HUDEP-2 (cell line): ENCODE measurements around the gene PHC3.
"Not testable (repeated sequence)": the region's sequence is repeated elsewhere in the genome, so short reads cannot be mapped to it uniquely, and the experiment has no call there.

Experiments
- DNase-seq, 76 experiments: peaks; one replicate each; lab custom pipeline; 2025; ENCODE audit not compliant: unreplicated experiment in 76 of 76; lab: John Stamatoyannopoulos, UW

Gene PHC3, protein sequence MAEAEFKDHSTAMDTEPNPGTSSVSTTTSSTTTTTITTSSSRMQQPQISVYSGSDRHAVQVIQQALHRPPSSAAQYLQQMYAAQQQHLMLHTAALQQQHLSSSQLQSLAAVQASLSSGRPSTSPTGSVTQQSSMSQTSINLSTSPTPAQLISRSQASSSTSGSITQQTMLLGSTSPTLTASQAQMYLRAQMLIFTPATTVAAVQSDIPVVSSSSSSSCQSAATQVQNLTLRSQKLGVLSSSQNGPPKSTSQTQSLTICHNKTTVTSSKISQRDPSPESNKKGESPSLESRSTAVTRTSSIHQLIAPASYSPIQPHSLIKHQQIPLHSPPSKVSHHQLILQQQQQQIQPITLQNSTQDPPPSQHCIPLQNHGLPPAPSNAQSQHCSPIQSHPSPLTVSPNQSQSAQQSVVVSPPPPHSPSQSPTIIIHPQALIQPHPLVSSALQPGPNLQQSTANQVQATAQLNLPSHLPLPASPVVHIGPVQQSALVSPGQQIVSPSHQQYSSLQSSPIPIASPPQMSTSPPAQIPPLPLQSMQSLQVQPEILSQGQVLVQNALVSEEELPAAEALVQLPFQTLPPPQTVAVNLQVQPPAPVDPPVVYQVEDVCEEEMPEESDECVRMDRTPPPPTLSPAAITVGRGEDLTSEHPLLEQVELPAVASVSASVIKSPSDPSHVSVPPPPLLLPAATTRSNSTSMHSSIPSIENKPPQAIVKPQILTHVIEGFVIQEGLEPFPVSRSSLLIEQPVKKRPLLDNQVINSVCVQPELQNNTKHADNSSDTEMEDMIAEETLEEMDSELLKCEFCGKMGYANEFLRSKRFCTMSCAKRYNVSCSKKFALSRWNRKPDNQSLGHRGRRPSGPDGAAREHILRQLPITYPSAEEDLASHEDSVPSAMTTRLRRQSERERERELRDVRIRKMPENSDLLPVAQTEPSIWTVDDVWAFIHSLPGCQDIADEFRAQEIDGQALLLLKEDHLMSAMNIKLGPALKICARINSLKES

DNA sequence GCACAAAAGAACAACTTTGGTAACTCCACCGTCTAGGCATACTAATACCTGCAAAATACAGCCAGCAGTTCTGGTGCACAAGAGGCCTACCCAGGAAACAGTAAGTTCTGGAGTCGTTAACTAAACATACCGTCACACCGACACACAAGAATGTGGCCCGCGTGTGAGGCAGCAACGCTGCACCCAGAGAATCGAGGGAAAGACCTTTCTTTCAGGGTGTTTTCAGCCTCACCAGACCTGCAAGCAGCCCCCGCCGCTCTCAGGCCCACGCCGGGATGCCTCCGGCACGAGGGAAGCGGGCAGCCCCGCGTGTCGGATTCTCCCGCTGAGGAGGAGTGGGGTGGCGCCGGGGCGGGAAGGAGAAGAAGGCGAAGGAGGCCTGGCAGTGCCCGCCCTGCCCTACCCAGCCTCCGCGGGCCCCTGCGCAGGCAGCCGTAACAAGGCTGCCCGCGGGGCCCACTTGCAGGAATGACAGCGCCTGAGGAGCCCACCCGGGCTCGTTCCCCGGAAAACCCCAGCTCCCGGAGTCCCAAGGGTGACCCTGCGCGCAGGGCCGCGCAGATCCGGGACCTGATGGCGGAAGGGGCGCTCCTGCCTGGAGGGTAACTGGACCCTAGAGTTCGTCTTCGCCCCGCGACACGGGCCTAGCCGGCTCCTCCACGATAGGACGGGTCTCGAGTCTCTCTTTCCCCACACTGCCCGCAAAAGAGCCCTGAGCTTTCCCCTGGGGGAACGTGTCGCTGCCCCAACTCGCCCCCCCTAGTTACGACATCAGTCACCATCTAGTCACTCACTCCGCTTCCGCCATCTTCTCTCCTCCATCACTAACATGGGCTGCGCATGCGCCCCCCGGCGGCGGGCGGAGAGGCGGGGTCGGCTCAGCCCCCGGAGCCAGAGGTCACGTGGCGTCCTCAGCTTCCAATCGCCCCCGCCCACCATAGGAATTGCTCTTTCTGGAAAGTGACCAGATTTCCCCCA, at the start of gene PHC3:
Gene PHC3 (minus strand): TSS at position 826 of the 978 bp plus-strand sequence. CDS start 18 bp downstream, at position 808.
- DNase-seq = peak in 75 of 76 experiments; percentile 9 to 92 (median 82)

DNA sequence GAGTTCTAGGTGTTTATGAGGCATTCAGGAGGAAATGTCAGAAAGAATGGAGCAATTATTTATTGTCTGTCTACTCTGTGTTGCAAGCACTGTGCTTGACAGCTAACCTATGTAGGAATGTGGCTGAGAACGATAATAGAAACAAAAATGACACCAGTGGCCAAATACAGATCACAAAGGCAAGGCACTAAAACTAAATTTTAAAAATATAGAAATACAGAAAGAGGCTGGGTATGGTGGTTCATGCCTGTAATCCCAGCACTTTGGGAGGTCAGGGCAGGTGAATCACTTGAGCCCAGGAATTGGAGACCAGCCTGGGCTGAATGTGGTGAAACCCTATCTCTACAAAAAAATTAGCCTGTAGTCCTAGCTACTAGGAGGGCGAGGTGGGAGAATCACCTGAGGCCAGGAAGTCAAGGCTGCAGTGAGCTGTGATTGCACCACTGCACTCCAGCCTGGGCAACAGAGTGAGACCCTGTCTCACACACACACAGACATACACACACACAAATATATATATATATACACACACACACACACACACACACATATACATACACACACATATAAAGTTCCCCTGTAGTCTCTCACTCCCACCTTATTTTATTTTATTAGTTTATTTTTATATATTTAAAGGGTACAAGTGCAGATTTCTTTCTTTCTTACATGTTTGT, 46.7 kb upstream of the PHC3 start:
- DNase-seq = no peak

DNA sequence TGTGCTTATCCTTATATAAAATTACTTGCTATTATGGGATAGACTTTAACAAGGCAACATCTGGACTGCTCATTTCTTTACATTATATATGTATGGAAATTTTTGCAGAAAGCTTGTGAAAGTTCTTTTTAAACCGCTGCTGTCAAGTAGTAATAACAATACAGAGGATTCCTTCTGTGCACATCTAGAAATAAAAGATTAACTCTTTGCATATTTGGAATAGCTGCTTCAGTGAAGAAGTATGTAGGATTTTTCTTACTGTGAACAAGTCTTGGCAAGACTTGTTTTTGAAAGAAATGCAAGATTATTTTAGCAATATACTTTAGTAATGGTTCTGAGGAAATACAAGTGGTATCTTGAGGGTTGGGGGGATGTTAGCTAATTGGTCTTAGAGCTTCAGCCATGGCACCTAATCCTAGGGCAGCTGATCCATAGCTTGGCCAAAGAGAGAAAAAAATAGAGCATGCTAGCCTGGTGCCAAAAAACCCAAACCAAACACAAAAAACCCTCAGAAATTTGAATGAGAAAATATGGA, 45.0 kb upstream of the PHC3 start:
- DNase-seq = no peak

DNA sequence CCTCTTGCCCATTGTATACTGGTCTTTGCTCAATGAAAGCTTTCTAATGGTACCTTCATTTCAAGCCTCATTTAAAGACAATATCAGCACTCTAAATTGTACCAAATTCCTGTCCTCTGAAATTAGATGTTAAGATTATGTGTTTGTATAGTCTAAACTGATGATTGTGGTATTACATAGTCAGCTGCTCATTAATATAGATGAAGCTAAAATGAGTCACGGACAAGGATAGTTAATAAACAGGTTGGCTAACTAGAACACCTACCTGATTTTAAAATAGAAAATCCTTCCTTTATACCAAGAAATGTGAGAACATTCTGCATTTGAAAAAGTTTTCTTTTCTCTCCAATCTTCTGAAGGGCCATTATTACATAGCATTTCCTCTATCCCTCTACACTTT, 43.6 kb upstream of the PHC3 start:
- DNase-seq = no peak

DNA sequence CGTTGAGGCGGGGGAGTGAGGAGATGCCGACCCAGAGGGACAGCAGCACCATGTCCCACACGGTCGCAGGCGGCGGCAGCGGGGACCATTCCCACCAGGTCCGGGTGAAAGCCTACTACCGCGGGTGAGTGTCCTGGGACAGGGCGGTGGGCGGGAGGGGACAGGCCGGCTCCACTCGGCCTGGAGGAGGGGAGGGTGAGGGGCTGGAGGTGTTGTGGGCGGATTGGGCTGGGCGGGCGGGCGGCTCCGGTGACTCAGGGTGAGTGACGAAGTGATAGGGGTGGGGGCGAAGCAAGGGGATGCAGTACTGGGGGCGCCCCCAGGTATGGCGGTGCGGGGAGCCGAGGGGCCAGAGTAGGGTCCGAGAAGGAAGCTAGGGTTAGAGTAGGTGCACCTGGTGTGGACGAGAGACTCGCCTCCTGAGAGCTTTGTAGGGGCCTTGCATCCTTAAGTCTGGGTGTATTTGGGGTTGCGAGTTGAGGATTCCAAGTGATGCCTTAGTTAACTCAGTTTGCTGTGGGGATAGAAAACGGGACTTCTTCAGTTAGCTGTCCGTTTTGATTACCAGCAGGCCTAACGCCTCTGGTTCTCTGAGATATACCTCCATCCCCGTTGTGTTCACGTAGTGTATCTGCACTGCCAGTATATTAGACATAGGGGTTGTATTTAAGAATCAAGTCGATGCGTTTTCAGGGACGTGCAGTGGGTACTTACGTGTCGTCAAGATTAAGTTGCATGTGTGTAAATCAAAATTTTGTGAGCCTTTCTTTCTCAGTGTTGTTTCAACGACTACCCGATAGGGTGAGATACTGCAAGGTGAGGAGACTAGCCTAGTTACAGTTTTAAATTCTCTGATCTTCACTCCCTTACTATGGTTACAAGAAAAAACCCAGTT, 41.4 kb upstream of the PHC3 start:
- peak in 20 of 76 experiments; percentile 2 to 45 (median 16) for DNase-seq

DNA sequence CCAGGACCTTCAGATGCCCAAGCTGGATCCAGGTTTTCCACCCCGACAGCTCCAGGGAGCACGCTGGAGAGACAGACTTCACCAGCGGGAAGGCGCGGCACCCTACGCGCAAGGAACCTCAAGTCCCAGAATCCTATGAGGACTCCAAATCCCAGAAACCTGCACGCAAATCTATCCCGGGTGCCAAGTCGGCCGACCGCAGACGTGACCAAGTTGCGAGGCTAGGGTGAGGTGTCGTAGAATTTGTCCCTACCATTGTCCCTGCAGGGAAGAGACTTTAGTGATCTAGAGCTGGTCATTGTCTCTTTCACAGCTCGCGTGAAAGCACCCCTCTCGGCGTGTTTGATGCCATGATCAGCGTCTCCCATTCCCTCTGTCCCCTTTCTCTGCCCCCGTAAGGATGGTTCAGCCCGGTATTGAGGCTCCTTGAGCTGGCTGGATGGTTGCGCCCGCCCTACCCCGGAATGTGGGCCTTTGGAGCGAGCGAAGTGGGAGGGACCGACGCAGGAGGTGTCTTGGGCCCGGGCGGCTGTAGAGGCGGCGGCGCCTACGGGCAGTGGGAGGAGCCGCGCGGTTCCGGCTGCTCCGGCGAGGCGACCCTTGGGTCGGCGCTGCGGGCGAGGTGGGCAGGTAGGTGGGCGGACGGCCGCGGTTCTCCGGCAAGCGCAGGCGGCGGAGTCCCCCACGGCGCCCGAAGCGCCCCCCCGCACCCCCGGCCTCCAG, 40.6 kb upstream of the PHC3 start, which contains the start of gene PRKCI:
Gene PRKCI (plus strand): TSS at position 501 of the 723 bp plus-strand sequence. CDS start 246 bp downstream, outside the sequence.
- DNase-seq = peak; percentile 35 to 97 (median 90)

DNA sequence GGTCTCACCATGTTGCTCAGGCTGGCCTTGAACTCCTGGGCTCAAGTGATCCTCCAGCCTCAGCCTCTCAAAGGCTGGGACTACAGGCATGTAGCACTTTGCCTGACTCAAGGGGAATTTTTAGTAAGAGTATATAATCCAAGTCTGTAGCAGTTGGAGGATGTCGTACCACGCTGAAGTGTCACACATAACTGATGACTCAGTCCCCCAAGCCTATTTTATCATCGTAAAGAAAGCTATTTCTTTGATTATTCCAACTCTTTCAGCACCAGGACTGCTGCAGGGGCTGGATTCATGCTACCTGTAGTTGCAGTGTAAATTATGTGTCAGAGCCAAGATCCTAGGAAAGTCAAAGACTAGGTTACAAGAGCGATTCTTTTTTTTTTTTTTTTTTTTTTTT, 39.3 kb upstream of the PHC3 start:
- no peak for DNase-seq

DNA sequence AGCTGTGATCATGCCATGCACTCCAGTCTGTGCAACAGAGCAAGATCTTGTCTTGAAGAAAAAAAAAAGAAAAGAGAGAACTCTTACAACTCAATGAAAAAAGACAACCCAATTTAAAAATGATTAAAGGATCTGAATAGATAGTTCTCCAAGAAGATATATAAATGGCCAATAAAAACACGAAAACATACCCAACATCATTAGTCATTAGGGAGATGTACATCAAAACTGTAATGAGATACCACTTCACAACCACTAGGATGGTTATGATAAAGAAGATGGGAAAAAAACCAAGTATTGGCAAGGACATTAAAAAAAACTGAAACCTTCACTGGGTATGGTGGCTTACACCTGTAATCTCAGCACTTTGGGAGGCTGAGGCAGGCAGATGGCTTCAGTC, 38.3 kb upstream of the PHC3 start:
- DNase-seq = no peak

DNA sequence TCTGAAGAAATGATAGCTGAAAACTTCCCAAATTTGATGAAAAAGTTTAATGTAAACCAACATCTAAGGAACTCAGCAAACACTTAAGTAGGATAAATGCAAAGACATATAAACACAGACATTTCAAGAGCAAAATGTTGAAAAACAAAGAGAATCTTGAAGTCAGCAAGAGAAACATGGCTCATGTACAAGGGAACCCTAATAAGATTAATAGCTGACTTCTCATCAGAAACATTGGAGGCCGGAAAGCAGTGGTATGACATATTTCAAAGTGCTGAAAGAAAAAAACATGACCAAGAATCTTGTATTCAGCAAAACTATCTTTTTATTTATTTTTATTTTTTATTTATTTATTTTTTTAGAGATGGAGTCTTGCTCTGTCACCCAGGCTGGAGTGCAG, 30.1 kb upstream of the PHC3 start:
- no peak for DNase-seq

DNA sequence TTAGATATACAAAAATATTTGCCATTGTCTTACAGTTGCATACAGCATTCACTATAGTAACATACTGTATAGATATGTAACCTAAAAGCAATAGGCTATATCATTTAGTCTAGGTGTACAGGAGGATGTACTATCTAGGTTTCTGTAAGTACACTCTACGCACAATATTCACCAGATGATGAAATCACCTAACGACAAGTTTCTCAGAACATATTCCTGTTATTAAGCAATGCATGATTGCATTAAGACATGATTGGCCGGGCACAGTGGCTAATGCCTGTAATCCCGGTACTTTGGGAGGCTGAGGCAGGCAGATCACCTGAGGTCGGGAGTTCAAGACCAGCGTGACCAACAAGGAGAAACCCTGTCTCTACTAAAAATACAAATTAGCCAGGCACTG, 26.2 kb upstream of the PHC3 start:
- no peak for DNase-seq

DNA sequence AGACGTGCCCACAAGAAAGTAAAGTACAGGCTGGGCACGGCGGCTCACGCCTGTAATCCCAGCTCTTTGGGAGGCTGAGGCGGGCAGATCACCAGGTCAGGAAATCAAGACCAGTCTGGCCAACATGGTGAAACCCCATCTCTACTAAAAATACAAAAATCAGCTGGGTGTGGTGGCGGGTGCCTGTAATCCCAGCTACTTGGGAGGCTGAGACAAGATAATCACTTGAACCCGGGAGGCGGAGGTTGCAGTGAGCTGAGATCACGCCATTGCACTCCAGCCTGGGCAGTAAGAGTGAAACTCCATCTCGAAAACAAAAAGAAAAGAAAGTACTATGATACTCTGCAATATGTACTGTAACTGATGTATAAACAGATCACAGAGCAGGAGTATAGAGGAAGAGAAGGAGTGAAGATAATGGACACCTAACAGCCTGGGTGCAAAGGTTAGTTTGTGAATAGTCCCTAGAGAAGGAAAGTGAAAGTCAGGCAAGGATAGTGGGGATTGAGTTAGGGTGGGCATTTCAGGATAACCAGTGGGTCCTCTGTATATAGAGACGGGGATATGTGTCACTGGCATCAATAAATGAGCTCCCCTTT, 24.7 kb upstream of the PHC3 start:
- DNase-seq = not testable (repeated sequence)

DNA sequence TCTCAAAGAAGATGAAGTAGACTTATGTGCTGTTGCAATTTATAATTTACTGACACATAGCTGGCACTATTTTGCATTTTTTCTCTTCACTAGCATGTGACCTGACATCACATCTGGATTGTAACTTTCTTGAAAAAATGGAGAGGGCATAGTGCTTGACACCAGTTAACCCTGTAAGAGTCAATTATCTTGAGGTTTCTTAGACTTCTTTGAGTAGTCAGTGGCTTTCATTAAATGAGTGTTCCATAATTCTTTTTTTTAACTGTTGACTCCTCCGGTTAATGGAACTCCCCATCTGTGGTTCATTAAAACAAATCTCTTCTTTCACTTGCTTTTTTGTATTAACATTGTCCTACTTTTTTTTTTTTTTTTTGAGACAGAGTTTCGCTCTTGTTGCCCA, 23.8 kb upstream of the PHC3 start:
- DNase-seq = no peak

DNA sequence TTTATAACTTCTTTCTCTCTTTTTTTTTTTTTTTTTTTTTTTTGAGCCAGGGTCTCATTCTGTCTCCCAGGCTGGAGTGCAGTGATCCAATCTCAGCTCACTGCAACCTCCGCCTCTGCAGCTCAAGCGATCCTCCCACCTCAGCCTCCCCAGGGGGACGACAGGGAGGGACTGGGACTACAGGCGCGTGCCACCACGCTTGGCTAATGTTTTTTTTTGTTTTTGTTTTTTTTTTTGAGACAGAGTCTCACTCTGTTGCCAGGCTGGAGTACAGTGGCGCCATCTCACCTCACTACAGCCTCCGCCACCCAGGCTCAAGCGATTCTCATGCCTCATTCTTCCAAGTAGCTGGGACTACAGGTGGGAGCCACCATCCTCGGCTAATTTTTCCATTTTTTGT, 23.0 kb upstream of the PHC3 start:
- no peak for DNase-seq

DNA sequence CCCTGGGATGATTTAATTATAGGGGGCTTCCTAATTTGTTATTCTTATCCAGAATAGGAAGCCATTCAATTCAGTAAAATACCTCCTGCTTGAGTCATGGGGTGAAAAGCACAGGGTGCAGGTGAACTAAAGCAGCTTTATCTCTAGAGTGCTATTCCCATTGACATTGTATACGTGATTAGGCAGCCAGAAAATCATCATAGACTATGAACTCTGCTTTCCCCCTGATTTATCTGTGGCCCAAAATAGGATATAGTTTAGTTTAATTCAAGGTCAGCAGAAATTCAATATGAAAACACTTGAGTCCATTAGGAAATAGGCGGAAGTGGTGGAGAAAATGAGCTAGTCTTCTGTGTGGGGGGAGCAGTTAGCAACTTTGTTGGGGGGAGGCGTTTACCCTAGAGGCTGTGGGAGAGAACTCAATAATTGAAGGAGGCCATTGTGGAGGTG, 22.5 kb upstream of the PHC3 start:
- DNase-seq = no peak

DNA sequence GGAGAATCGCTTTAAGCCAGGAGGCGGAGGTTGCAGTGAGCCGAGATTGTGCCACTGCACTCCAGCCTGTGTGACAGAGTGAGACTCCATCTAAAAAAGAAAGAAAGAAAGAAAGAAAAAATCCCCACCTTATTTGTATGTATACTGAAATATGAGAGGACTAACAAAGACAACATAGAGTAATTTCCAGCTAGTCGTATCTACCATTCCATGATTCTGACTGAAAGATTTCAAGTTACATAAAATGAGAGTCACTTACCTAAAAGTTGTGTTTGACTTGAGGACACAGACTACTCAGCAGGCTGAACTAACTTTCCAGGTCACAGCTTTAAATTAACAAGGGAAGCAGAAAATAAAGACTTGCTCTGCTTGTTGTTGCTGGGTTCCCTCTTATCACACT, 21.9 kb upstream of the PHC3 start:
- DNase-seq = no peak

DNA sequence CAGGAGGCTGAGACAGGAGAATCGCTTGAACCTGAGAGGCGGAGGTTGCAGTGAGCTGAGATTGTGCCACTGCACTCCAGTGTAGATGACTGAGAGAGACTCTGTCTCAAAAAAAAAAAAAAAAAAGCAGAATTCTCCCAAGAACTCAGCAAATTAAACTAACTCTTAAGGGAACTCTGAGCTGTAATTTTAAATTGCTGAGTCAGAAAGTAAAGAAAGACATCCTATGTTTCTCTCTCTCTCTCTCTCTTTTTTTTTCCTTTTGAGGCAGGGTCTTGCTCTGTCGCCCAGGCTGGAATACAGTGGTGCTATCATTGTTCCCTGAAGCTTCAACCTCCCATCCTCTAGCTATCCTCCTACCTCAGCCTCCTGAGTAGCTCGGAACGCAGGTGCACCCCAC, 20.0 kb upstream of the PHC3 start:
- no peak for DNase-seq

DNA sequence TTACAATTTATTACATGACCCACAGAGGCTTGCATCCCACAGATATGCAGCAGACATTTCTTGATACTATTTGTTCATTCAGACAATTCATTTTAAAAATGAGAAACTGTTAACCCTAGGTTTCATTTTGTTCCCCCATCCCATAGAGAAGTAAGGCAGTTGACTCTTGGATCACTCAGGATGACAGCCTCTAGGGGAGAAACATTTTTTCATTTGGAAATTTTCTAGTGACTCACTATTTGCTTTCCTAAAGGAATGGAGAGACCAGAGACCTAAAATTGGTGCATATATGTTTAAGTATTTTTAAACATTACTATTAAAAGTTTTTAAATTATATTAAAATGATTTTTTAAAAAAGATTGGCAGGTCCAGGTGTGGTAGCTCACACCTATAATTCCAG, 19.5 kb upstream of the PHC3 start:
- no peak for DNase-seq
